ENCODE data around the gene GDA.

Gene GDA

DNA sequence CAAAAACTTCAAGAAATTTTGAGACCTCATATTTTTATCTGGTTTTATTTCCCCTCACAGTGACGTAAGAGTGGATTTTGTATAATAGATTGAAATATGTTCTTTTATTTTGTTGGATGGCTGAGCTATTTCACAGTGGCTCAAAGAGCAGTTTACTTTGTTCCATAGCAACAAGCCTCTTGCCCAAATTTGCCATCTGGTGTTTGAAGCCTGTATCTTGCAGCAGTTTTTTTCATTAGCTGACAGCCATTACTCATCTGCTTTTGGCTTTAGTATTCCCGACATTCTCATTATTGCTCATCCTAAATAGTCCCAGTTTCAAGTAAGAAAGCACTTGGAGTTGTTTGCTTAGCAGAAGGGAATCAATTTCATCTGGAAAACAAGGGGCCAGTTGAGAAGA lies 36.3 kb downstream of the GDA start:
- 92% methylated on average over 2 of the region's 2 CpGs for WGBS
- H3K9ac ChIP-seq (ENCODE audit: low read depth, low read length): no peak overlapping the region

DNA sequence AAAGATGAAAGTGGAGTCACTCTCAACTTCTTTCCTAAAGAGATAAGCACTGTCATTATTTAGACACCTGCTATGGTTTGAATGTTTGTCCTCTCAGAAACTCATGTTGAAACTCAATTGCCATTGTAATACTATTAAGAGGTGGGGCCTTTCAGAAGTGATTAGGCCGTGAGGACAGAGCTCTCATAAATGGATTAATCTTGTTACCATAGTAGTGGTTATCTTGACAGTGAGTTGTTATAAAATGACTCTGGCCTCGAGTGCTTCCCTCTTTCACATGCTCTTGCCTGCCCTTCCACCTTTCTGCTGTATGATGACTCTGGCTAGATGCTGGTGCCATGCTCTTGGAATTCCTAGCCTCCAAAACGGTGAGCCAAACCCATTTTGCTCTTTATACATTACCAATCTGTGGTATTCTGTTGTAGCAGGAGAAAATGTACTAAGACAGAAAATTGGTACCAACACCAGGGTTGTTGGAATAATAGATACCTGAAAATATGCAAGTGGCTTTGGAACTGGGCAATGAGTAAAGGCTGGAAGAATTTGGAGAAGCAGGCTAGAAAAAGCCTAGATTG lies 38.0 kb downstream of the GDA start:
- H3K9ac ChIP-seq (ENCODE audit: low read depth, low read length): no peak overlapping the region
- H3K36me3 ChIP-seq (ENCODE audit: insufficient read depth, low read length): no peaks in the 10 kb centered on the region
- no peaks in the 10 kb centered on the region for H3K27me3 ChIP-seq (ENCODE audit: insufficient read depth, low read length)
- 83% methylated on average over 2 of the region's 3 CpGs for WGBS
- no peaks in the 10 kb centered on the region for H3K4me1 ChIP-seq (ENCODE audit: insufficient read depth, low read length)
- no peak overlapping the region for H3K4me3 ChIP-seq (ENCODE audit: low read length)
- H3K9me3 ChIP-seq (ENCODE audit: insufficient read depth, low read depth, low read length): peaks cover 21% of the 10 kb centered on the region; the same call in 1 of the 2 replicates
- H3K27ac ChIP-seq (ENCODE audit: low read depth, low read length): no peak overlapping the region

More for the DNA sequence above, 36.3 kb downstream of the GDA start:
- no peak overlapping the region for H3K4me3 ChIP-seq (ENCODE audit: low read length)
- H3K9me3 ChIP-seq (ENCODE audit: insufficient read depth, low read depth, low read length): peaks cover 21% of the 10 kb centered on the region; the same call in 1 of the 2 replicates
- H3K27ac ChIP-seq (ENCODE audit: low read depth, low read length): no peak overlapping the region
- H3K4me1 ChIP-seq (ENCODE audit: insufficient read depth, low read length): no peaks in the 10 kb centered on the region
- H3K36me3 ChIP-seq (ENCODE audit: insufficient read depth, low read length): no peaks in the 10 kb centered on the region
- no peaks in the 10 kb centered on the region for H3K27me3 ChIP-seq (ENCODE audit: insufficient read depth, low read length)

DNA sequence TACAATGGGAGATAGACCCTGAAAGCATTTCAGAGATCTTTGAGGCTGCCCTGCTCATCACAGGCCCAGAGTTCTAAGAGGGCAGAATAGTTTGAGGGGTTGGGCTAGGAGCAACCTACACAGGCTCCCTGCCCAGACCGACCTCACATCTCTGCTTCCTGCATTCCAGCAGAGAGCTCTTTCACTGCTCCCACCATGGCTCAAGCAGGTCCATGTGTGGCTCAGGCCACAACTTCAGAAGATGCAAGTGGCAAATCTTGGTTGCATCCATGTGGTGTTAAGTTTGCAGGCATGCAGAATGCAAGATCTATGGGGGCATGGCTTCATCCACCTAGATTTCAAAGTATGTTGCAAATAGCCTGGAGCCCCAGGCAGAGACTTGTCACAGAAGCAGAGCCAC lies 39.0 kb downstream of the GDA start:
- Histone ChIP-seq H3K27me3 (ENCODE audit: insufficient read depth, low read length) (no peaks in the 10 kb centered on the region; the same call in 1 of the 2 replicates), H3K36me3 (ENCODE audit: insufficient read depth, low read length) (no peaks in the 10 kb centered on the region), H3K27ac (ENCODE audit: low read depth, low read length) (no peak overlapping the region), H3K9me3 (ENCODE audit: insufficient read depth, low read depth, low read length) (peaks cover 11% of the 10 kb centered on the region; the same call in 1 of the 2 replicates), H3K4me3 (ENCODE audit: low read length) (no peak overlapping the region), H3K4me1 (ENCODE audit: insufficient read depth, low read length) (no peaks in the 10 kb centered on the region), H3K9ac (ENCODE audit: low read depth, low read length) (no peak overlapping the region)
- WGBS: 65% methylated on average over 1 of the region's 1 CpG

DNA sequence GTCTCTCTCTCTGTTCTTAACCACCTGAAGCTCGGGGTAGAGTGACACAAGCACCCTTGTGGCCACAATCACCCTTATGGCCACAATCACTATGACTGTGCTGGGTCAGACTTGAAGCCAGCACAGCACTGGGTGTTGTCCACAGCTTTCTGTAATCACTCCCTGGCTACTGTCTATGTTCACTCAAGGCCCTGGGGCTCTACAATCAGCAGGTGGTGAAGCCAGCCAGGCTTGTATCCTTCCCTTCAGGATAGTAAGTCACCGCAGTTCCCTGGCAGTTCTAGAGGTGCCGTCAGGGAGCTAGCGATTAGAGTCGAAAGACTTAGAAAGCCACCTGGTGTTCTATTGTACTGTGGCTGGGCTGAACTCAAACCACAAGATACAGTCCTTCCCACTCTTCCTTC lies 44.2 kb downstream of the GDA start:
- Histone ChIP-seq H3K9ac (ENCODE audit: low read depth, low read length) (no peak overlapping the region), H3K36me3 (ENCODE audit: insufficient read depth, low read length) (no peaks in the 10 kb centered on the region), H3K27me3 (ENCODE audit: insufficient read depth, low read length) (no peaks in the 10 kb centered on the region; the same call in 1 of the 2 replicates), H3K4me1 (ENCODE audit: insufficient read depth, low read length) (no peaks in the 10 kb centered on the region), H3K9me3 (ENCODE audit: insufficient read depth, low read depth, low read length) (no peaks in the 10 kb centered on the region), H3K27ac (ENCODE audit: low read depth, low read length) (no peak overlapping the region), H3K4me3 (ENCODE audit: low read length) (no peak overlapping the region)
- 62% methylated on average over 5 of the region's 5 CpGs for WGBS

DNA sequence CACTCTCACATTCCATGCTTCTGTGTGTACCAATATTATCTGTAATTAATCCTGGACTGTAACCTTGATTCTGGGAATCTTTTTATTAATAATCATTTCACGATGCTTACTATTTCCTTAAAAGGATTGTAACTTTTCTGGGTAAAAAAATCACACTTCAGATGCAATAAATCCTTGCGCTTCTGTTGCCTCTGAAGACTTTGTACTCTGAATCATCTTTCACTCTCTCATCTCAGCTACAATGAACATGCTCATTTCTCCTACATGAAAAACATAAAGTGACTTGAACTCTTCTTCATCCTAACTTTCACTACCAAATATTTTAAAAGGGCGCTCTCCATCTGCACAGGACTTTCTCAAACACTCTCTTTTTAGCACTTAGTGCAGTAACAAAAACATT lies 50.0 kb downstream of the GDA start:
- WGBS: 93% methylated on average over 3 of the region's 3 CpGs
- Histone ChIP-seq H3K9me3 (ENCODE audit: insufficient read depth, low read depth, low read length) (no peaks in the 10 kb centered on the region), H3K27ac (ENCODE audit: low read depth, low read length) (no peak overlapping the region), H3K4me1 (ENCODE audit: insufficient read depth, low read length) (no peaks in the 10 kb centered on the region), H3K9ac (ENCODE audit: low read depth, low read length) (no peak overlapping the region), H3K4me3 (ENCODE audit: low read length) (no peak overlapping the region), H3K27me3 (ENCODE audit: insufficient read depth, low read length) (no peaks in the 10 kb centered on the region), H3K36me3 (ENCODE audit: insufficient read depth, low read length) (no peaks in the 10 kb centered on the region)

DNA sequence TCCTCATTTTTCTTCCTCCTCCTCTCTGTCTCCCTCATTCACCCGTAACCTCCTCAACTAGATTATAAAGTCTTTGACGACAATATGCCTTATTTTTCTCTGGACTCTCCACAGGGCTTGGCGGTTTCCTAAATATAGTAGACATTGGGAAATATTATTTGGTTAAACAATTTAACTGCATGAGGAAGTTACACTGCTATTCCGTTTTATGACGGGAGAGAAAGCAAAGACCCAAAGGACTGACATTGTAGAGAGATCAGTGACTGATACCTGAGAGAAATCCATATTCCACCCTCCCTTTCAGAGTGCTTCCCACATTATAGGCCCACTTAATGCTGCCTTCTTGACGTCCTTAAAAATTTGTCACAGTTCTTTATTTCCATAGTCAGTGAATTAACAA lies 51.2 kb downstream of the GDA start:
- H3K9ac ChIP-seq (ENCODE audit: low read depth, low read length): no peak overlapping the region
- no peak overlapping the region for H3K4me3 ChIP-seq (ENCODE audit: low read length)
- no peaks in the 10 kb centered on the region for H3K36me3 ChIP-seq (ENCODE audit: insufficient read depth, low read length)
- no peaks in the 10 kb centered on the region for H3K4me1 ChIP-seq (ENCODE audit: insufficient read depth, low read length)
- H3K27ac ChIP-seq (ENCODE audit: low read depth, low read length): no peak overlapping the region
- WGBS: 92% methylated on average over 6 of the region's 6 CpGs
- H3K27me3 ChIP-seq (ENCODE audit: insufficient read depth, low read length): no peaks in the 10 kb centered on the region
- no peaks in the 10 kb centered on the region for H3K9me3 ChIP-seq (ENCODE audit: insufficient read depth, low read depth, low read length)

DNA sequence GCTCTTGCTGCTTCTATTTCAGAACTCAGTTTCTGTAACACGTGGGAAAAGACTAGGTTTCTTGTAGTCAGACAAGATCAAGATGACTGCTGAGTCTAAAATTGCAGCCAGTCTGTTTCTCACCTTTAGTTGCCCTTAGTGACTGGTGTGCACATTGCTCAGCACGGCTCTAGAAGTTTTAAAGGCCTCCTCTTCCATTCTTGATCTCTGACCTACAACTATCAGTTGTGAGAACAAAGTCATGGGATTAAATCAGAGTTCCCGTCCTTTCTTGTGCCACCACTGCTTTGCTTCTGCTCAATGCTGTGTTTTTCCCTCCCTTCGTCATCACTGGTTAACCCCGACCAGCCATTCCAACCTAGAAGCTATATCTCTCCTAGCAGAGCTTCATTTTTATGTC lies 52.8 kb downstream of the GDA start:
- no peaks in the 10 kb centered on the region for H3K36me3 ChIP-seq (ENCODE audit: insufficient read depth, low read length)
- no peak overlapping the region for H3K9ac ChIP-seq (ENCODE audit: low read depth, low read length)
- no peaks in the 10 kb centered on the region for H3K27me3 ChIP-seq (ENCODE audit: insufficient read depth, low read length)
- H3K4me1 ChIP-seq (ENCODE audit: insufficient read depth, low read length): no peaks in the 10 kb centered on the region
- no peak overlapping the region for H3K27ac ChIP-seq (ENCODE audit: low read depth, low read length)
- H3K9me3 ChIP-seq (ENCODE audit: insufficient read depth, low read depth, low read length): no peaks in the 10 kb centered on the region
- 85% methylated on average over 5 of the region's 5 CpGs for WGBS
- H3K4me3 ChIP-seq (ENCODE audit: low read length): no peak overlapping the region

DNA sequence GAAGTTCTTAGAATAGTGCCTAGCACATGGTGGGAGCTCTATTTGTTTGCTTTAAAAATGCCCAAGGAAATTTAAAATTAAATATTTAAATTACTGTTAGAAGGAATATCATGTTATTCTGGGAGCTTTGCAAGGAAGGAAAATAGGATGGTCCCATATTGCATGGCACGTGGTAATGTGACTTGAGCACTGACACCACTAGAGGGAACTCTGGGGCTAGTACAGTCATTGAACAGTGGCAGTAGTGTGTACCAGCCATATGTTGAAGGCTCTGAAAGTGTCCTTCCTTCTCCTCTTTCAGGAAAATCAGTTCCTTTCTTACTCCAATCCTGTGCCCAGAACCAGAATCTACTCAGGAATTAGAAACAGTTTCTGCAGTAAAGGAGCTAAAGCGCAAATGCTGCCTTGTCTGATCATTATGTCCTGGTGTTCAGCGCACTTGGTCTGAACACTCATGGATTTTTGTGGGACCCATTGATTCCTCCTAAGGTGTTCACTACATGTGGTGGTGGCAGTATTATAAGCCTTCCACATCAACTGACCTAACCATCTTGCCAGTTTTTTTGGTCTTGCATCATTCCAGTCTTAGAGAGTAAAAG lies 54.1 kb downstream of the GDA start:
- no peak overlapping the region for H3K9ac ChIP-seq (ENCODE audit: low read depth, low read length)

DNA sequence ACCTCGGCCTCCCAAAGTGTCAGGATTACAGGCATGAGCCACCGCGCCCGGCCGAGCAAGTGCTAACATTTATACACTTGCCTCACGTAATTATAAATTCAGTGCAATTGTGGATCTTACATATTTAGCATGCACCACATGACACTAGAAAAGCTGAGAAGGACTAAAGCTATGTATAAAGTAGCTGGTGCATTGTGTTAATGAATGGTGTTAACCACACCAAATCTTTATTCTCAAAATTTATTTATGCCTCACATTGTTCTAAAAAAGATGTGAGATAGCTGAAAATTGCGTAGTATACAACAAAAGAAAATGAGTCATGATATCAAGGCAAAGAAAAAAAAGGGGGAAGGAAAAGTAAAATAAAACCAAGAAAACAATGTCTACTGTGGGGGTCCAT lies 54.8 kb downstream of the GDA start:
- H3K4me3 ChIP-seq (ENCODE audit: low read length): no peak overlapping the region
- no peak overlapping the region for H3K27ac ChIP-seq (ENCODE audit: low read depth, low read length)
- H3K9me3 ChIP-seq (ENCODE audit: insufficient read depth, low read depth, low read length): no peaks in the 10 kb centered on the region
- no peak overlapping the region for H3K9ac ChIP-seq (ENCODE audit: low read depth, low read length)
- no peaks in the 10 kb centered on the region for H3K27me3 ChIP-seq (ENCODE audit: insufficient read depth, low read length)
- WGBS: 93% methylated on average over 7 of the region's 7 CpGs
- H3K36me3 ChIP-seq (ENCODE audit: insufficient read depth, low read length): no peaks in the 10 kb centered on the region
- no peaks in the 10 kb centered on the region for H3K4me1 ChIP-seq (ENCODE audit: insufficient read depth, low read length)

More for the DNA sequence above, 54.1 kb downstream of the GDA start:
- Histone ChIP-seq H3K9me3 (ENCODE audit: insufficient read depth, low read depth, low read length) (no peaks in the 10 kb centered on the region), H3K27ac (ENCODE audit: low read depth, low read length) (no peak overlapping the region), H3K36me3 (ENCODE audit: insufficient read depth, low read length) (no peaks in the 10 kb centered on the region), H3K4me3 (ENCODE audit: low read length) (no peak overlapping the region), H3K27me3 (ENCODE audit: insufficient read depth, low read length) (no peaks in the 10 kb centered on the region), H3K4me1 (ENCODE audit: insufficient read depth, low read length) (no peaks in the 10 kb centered on the region)
- WGBS: 67% methylated on average over 3 of the region's 3 CpGs

DNA sequence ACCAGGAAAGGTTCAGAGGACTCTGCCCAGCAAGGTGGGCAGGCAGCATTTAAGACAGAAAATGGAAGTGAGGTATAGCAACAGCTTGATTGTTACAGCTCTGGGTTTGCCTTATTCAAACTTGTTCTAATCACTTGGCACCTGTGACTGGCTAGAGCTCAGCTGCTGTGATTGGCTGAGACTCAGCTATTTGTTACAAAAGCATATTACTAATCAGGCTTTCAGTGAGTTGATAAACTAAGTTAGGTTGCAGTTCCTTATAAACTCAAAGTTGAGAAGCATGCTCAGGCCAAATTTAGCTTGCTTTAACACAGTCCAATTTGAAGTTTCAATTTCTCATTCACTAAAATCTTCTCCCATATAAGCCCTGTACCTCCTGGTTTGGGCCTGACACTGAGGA lies 56.3 kb downstream of the GDA start:
- Histone ChIP-seq H3K9ac (ENCODE audit: low read depth, low read length) (no peak overlapping the region), H3K27me3 (ENCODE audit: insufficient read depth, low read length) (no peaks in the 10 kb centered on the region), H3K4me1 (ENCODE audit: insufficient read depth, low read length) (no peaks in the 10 kb centered on the region), H3K36me3 (ENCODE audit: insufficient read depth, low read length) (no peaks in the 10 kb centered on the region), H3K9me3 (ENCODE audit: insufficient read depth, low read depth, low read length) (no peaks in the 10 kb centered on the region), H3K27ac (ENCODE audit: low read depth, low read length) (no peak overlapping the region), H3K4me3 (ENCODE audit: low read length) (no peak overlapping the region)

DNA sequence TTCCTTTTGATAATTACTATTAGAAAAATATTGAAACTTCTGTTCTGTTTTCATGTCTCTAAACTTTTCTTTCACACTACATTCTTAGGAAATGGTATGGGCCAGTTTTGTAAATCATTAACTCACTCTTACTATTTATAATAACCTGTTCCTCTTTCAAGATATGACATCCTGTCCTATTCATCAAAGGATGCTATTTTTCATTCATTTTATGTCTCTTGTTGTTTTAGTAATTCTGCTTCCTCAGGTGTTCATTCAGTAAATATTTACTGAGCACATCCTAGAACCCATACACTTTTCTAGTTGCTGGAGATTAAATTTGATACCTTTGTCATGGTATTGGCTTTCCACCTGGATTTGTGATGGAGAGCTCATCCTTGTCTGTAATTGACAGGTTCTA lies 58.0 kb downstream of the GDA start:
- Histone ChIP-seq H3K27me3 (ENCODE audit: insufficient read depth, low read length) (no peaks in the 10 kb centered on the region), H3K27ac (ENCODE audit: low read depth, low read length) (no peak overlapping the region), H3K36me3 (ENCODE audit: insufficient read depth, low read length) (no peaks in the 10 kb centered on the region), H3K9me3 (ENCODE audit: insufficient read depth, low read depth, low read length) (no peaks in the 10 kb centered on the region), H3K4me3 (ENCODE audit: low read length) (no peak overlapping the region), H3K9ac (ENCODE audit: low read depth, low read length) (no peak overlapping the region), H3K4me1 (ENCODE audit: insufficient read depth, low read length) (no peaks in the 10 kb centered on the region)

DNA sequence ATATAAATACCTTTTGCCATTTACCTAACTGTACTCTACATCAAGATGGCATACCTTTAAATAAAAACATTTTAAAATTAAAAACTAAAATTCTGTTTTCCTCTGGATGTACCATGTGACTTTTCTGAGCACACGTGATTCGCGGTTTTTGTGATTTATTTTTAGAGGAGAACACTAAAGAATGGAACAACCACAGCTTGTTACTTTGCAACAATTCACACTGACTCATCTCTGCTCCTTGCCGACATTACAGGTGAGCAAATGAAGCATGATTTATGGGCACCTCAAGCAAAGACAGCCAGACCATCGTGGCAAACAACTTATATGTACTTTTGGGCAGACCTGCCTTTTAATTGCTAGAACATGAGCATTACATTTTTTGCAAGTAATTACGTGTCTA lies 61.3 kb downstream of the GDA start:
- H3K36me3 ChIP-seq (ENCODE audit: insufficient read depth, low read length): no peaks in the 10 kb centered on the region
- no peaks in the 10 kb centered on the region for H3K9me3 ChIP-seq (ENCODE audit: insufficient read depth, low read depth, low read length)
- no peaks in the 10 kb centered on the region for H3K4me1 ChIP-seq (ENCODE audit: insufficient read depth, low read length)
- WGBS: 81% methylated on average over 6 of the region's 6 CpGs
- H3K27ac ChIP-seq (ENCODE audit: low read depth, low read length): no peak overlapping the region
- H3K4me3 ChIP-seq (ENCODE audit: low read length): no peak overlapping the region
- H3K27me3 ChIP-seq (ENCODE audit: insufficient read depth, low read length): no peaks in the 10 kb centered on the region
- no peak overlapping the region for H3K9ac ChIP-seq (ENCODE audit: low read depth, low read length)
